HEK293 (cell line): ENCODE measurements around the gene USP16.

Experiments used
- CTCF ChIP-seq: fragments of 450-650 bp; formaldehyde crosslinking; IDR thresholded peaks from 2 replicates; pipeline ENCODE4 v1.5.1; 2016; ENCODE audit warnings: missing biosample characterization, missing genetic modification characterization
- HOXD13 ChIP-seq: sonication (generic); formaldehyde crosslinking; IDR thresholded peaks from 2 replicates; pipeline ENCODE4 v1.8.0; 2022; ENCODE audit warnings: missing genetic modification reagents, borderline replicate concordance
- PRDM6 ChIP-seq: fragments of 450-650 bp; formaldehyde crosslinking; IDR thresholded peaks from 2 replicates; pipeline ENCODE4 v1.5.1; 2017; ENCODE audit warnings: missing biosample characterization, missing genetic modification characterization
- REST ChIP-seq: fragments of 450-650 bp; formaldehyde crosslinking; IDR thresholded peaks from 2 replicates; pipeline ENCODE4 v1.5.1; 2016; ENCODE audit warnings: missing biosample characterization, missing genetic modification characterization
- ZFP3 ChIP-seq: fragments of 450-650 bp; formaldehyde crosslinking; IDR thresholded peaks from 2 replicates; pipeline ENCODE4 v1.5.1; 2016; ENCODE audit warnings: low read depth, missing biosample characterization, missing genetic modification characterization
- ZFP69B ChIP-seq: fragments of 450-650 bp; formaldehyde crosslinking; IDR thresholded peaks from 2 replicates; pipeline ENCODE4 v1.5.1; 2016; ENCODE audit warnings: missing biosample characterization, missing genetic modification characterization
- ZNF362 ChIP-seq: fragments of 450-650 bp; formaldehyde crosslinking; IDR thresholded peaks from 2 replicates; pipeline ENCODE4 v1.5.1; 2016; ENCODE audit warnings: missing biosample characterization, missing genetic modification characterization
- ZNF548 ChIP-seq: fragments of 450-650 bp; formaldehyde crosslinking; IDR thresholded peaks from 2 replicates; pipeline ENCODE4 v1.5.1; 2016; ENCODE audit warnings: missing biosample characterization, missing genetic modification characterization
- ZNF621 ChIP-seq: fragments of 450-650 bp; formaldehyde crosslinking; IDR thresholded peaks from 2 replicates; pipeline ENCODE4 v1.5.1; 2017; ENCODE audit warnings: missing biosample characterization, missing genetic modification characterization
- ZNF645 ChIP-seq: fragments of 450-650 bp; formaldehyde crosslinking; IDR thresholded peaks from 2 replicates; pipeline ENCODE4; 2016; ENCODE audit warnings: missing biosample characterization, missing genetic modification characterization
- ZNF707 ChIP-seq: fragments of 450-650 bp; formaldehyde crosslinking; IDR thresholded peaks from 2 replicates; pipeline ENCODE4 v1.5.1; 2016; ENCODE audit warnings: missing biosample characterization, missing genetic modification characterization
- ZNF830 ChIP-seq: fragments of 450-650 bp; IDR thresholded peaks from 2 replicates; pipeline ENCODE4 v1.5.0; 2018; ENCODE audit warnings: missing biosample characterization, missing genetic modification characterization, low read depth, mild to moderate bottlenecking, moderate library complexity
- ZSCAN5A ChIP-seq: fragments of 450-650 bp; formaldehyde crosslinking; IDR thresholded peaks from 2 replicates; pipeline ENCODE4 v1.5.1; 2016; ENCODE audit warnings: missing biosample characterization, missing genetic modification characterization

- TF ChIP-seq ZNF362 (tag by site-specific recombination) (no peak), ZSCAN5A (tag by site-specific recombination) (no peak), CTCF (tag by site-specific recombination) (no peak), PRDM6 (tag by site-specific recombination) (no peak), HOXD13 (CRISPR knock-in tag) (no peak), REST (no peak), ZFP69B (tag by site-specific recombination) (no peak), ZFP3 (tag by site-specific recombination) (no peak), ZNF830 (tag by site-specific recombination) (no peak), ZNF548 (tag by site-specific recombination) (no peak), ZNF645 (tag by site-specific recombination) (no peak), ZNF621 (tag by site-specific recombination) (no peak), ZNF707 (tag by site-specific recombination) (no peak)
These were observed 49.1 kb upstream of the USP16 start for GRCh38 chr21:28975397-28975796.
